Vagina (tissue), 2 donors: ENCODE data around the gene TAOK2.

Source experiments
- POLR2A ChIP-seq, 2 donors: fragments of 450-650 bp; IDR thresholded peaks; one replicate each; pipeline ENCODE4 v1.6.1; 2017; ENCODE audit warnings: antibody characterized with exemption in 2 of 2, mild to moderate bottlenecking in 2 of 2, moderate library complexity in 2 of 2
- POLR2AphosphoS5 ChIP-seq, 2 donors: sonication (generic); formaldehyde crosslinking; IDR thresholded peaks; one replicate each; pipeline ENCODE4 v1.9.0; 2017; ENCODE audit warnings: antibody characterized with exemption in 2 of 2, mild to moderate bottlenecking in 2 of 2, low read depth in 1 of 2; ENCODE audit not compliant: insufficient read depth in 1 of 2
- TF ChIP-seq, protein P1 (sequence below), 3 experiments: fragments of 450-650 bp in 2 of 3; fragments of 200-600 bp in 1 of 3; sonication (generic) in 1 of 3; IDR thresholded peaks; one replicate each; pipeline ENCODE4 v1.5.1; 2017 to 2019; ENCODE audit warnings: antibody characterized with exemption in 3 of 3, mild to moderate bottlenecking in 2 of 3, moderate library complexity in 2 of 3

DNA sequence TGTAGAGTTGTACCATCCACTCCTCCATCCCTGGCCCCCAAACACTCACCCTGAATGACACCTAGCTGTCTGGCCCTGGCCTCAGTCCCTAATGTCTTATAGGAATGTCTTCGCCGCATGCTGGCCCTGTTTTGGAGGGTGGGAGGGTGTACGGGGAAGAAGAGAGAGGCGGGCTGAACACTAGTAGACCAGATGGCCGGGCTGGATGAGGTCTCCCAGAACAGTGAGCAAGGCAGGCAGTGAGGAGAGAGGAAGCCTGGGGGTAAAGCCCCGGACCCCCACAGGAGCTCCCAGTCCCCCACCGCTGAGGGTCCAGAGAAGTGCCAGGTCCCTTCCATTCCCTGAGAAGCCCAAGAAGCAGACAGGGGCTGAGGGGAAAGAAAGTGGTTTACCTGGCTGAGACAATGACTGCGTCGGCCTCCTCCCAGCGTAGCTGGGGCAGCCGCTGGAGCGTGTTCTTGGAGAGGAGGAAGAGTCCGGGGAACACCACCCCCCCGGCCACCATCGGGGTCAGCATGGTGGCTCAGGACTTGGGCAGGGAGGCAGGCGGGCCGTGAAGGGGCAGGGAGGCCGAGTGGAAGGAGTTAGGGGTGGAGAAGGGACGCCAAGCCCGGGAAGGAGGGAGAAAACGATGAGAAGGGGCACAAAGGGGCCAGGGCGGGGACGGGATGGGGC, 56.5 kb downstream of the TAOK2 start:
- TF ChIP-seq POLR2A (IDR thresholded peaks at IDR 0.05), result no peak
- TF ChIP-seq, protein P1, sequence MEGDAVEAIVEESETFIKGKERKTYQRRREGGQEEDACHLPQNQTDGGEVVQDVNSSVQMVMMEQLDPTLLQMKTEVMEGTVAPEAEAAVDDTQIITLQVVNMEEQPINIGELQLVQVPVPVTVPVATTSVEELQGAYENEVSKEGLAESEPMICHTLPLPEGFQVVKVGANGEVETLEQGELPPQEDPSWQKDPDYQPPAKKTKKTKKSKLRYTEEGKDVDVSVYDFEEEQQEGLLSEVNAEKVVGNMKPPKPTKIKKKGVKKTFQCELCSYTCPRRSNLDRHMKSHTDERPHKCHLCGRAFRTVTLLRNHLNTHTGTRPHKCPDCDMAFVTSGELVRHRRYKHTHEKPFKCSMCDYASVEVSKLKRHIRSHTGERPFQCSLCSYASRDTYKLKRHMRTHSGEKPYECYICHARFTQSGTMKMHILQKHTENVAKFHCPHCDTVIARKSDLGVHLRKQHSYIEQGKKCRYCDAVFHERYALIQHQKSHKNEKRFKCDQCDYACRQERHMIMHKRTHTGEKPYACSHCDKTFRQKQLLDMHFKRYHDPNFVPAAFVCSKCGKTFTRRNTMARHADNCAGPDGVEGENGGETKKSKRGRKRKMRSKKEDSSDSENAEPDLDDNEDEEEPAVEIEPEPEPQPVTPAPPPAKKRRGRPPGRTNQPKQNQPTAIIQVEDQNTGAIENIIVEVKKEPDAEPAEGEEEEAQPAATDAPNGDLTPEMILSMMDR (IDR thresholded peaks at IDR 0.05), result no peak
- no peak for TF ChIP-seq POLR2AphosphoS5 (IDR thresholded peaks at IDR 0.05; ENCODE audit: insufficient read depth in 1 of 2, low read depth in 1 of 2)
